Fibroblast of the aortic adventitia (primary cell): ENCODE results near the gene RASSF3. TPM values are rescaled to one million over a fixed set of nuclear protein-coding genes. Genes with fewer than 3 reads are reported as not detected.

Experiments
- DNase-seq: peaks from one replicate; pipeline ENCODE4 v3.0.0-alpha.2; 2010; ENCODE audit warnings: low read depth
- H3K4me3 ChIP-seq: 2 replicates; pipeline ENCODE4 v1.5.1; 2011; ENCODE audit warnings: low read depth, mild to moderate bottlenecking, control low read depth, low read length, moderate library complexity
- total RNA-seq: library from RNA; depleted of rRNA; stranded (reverse); fragments of >200 nt; gene quantifications from 2 replicates; pipeline ENCODE4 v1.2.3, GENCODE V29; 2012; ENCODE audit warnings: low replicate concordance
- TF ChIP-seq, protein P1 (sequence below): IDR thresholded peaks from 2 replicates; pipeline ENCODE4 v1.5.1; 2011; ENCODE audit warnings: mild to moderate bottlenecking, low read length, control low read depth, inconsistent platforms; ENCODE audit not compliant: insufficient read depth

Gene RASSF3
- total RNA-seq, 1 donor: 13.6 TPM

DNA sequence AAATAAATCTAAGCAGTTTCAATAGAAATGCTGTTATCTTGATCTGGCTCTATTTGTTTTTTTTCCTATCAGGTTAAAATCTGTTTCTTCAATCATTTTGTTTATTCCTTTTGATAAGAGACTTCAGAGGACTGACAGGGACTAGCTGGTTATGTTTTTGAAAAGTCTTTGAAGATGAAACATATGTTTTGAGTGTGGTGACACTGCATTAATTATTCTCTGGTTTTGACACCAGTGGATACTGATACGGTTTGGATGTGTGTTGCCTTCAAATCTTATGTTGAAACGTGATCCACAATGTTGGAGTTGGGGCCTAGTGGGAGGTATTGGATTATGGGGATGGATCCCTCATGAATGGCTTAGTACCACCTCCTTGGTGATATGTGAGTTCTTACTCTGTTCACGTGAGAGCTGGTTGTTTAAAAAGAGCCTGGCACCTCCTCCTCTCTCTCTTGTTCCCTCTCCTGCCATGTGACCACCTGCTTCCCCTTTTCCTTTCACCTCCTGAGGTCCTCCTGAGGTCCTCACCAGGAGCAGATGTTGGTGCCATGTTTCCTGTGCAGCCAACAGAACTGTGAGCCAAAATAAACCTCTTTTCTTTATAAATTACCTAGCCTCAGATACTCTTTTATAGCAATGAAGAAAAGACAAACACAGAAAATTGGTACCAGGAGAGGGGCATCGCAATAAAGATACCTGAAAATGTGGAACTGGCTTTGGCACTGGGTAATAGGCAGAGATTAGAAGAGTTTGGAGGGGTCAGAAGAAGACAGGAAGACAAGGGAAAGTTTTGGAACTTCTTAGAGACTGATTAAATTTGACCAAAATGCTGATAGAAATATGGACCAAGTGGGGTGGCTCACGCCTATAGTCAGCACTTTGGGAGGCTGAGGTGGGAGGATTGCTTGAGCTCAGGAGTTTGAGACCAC lies 23.0 kb downstream of the RASSF3 start:
- TF ChIP-seq, protein P1, sequence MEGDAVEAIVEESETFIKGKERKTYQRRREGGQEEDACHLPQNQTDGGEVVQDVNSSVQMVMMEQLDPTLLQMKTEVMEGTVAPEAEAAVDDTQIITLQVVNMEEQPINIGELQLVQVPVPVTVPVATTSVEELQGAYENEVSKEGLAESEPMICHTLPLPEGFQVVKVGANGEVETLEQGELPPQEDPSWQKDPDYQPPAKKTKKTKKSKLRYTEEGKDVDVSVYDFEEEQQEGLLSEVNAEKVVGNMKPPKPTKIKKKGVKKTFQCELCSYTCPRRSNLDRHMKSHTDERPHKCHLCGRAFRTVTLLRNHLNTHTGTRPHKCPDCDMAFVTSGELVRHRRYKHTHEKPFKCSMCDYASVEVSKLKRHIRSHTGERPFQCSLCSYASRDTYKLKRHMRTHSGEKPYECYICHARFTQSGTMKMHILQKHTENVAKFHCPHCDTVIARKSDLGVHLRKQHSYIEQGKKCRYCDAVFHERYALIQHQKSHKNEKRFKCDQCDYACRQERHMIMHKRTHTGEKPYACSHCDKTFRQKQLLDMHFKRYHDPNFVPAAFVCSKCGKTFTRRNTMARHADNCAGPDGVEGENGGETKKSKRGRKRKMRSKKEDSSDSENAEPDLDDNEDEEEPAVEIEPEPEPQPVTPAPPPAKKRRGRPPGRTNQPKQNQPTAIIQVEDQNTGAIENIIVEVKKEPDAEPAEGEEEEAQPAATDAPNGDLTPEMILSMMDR: no peak
- H3K4me3 ChIP-seq: no peak overlapping the region
- no peak for DNase-seq

DNA sequence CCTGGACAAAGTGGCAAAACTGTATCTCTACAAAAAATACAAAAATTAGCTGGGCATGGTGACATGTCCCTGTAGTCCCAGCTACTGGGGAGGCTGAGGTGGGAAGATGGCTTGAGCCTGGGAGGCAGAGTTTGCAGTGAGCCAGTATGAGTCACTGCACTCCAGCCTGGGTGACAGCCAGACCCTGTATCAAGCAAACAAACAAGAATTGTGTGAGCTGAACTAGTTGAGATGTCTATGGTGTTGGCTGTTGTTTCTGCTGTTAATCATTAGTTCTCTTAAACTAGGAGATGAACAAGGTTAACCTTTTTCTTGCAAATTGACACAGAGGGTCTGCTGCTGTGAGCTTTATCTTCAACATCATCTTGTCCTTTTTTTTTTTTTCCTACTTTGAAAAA lies 23.6 kb downstream of the RASSF3 start:
- TF ChIP-seq, protein P1: no peak
- peak; percentile 61 for DNase-seq
- no peak overlapping the region for H3K4me3 ChIP-seq

DNA sequence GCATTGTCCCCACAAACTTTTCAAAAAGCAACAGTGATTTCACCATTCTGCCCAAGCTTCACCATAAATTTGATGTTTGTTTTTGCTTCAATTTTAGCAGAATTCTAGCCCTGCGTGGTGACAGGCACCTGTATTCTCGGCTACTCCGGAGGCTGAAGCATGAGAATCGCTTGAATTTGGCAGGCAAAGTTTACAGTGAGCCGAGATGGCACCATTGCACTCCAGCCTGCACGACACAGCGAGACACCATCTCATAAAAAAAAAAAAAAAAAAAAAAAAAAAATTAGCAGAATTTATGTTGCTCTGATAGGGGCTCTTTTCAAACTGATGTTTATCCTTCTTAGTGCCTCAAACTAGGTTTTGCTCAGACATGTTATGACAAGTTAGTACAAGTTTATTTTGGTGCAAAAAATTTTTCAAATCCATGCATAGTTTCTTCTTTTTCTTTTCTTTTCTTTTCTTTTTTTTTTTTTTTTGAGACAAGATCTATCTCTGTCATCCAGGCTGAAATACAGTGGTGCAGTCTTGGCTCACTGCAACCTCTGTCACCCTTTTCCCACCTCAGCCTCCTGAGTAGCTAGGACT lies 24.3 kb downstream of the RASSF3 start:
- TF ChIP-seq, protein P1: no peak
- no peak for DNase-seq
- H3K4me3 ChIP-seq: no peak overlapping the region

DNA sequence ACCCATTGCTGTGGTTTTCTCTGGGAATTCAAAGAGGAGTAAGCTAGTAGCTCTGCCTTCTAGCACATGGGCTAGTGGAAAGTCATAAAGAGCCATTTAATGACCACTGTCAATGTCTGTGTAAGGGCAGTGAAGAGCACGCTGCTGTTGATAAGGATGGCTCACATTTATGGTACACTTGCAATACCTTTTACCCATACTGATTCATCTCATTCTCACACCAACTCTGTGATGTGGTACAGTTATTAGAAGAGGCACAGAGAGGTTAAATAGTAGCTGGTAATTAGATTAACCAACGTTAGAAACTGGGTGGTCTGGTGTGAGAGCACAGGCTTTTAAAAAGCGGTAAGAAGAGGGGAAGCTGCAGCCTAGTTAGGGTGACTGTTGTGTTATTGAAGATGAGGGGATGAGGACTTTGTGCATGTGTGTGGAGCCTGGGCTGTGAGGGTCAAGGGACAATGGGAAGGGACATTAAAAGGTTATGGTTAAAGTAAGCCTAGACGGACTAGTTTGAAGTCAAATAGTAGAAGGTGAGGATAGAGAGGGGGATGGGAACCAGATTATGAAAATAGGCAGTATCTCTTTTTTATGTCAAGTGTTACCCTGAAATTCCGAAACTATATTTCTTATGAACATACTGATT lies 25.2 kb downstream of the RASSF3 start:
- TF ChIP-seq, protein P1: no peak
- no peak for DNase-seq
- no peak overlapping the region for H3K4me3 ChIP-seq

DNA sequence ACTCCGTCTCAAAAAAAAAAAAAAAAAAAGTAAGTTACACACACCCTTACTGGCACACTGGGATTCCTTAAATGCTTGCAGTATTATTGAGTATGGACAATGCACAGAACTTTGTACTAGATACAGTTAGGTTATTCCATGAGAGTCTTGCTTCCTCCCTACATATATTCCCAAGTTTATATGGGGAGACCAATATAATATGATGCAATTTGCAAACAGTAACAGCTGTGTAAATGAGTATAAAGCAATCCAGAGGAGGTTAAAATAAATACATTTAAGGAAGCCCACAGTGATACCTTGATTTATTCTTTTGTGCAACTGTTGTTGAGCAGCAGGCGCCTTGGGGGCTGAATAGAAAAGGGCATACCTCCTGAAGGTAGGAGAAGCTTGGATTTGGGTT lies 26.6 kb downstream of the RASSF3 start:
- TF ChIP-seq, protein P1: no peak
- no peak for DNase-seq

DNA sequence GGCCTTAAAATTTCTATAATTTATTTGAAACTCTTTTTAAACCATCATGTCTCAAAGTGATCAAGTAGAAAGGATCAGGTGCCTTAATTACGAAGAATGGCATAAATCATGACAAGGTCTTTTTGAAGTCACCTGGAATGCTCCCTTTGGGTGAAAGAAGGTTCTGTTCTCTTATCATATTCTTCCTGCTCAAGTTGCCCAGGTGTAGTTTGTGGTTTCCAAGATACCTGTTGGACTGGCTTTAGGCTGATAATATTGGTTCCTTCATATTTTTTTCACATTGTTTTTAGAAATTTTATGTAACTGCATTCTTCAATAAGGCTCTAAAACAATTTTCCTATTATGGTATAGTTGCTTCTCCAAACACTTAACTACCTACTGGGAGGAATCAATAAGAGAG lies 29.2 kb downstream of the RASSF3 start:
- DNase-seq: no peak
- TF ChIP-seq, protein P1: no peak
- H3K4me3 ChIP-seq: no peak overlapping the region

More for the DNA sequence above, 26.6 kb downstream of the RASSF3 start:
- H3K4me3 ChIP-seq: no peak overlapping the region
